HepG2 (cell line): ENCODE data around the gene SLC2A10. TPM values are rescaled to one million over a fixed set of nuclear protein-coding genes. Genes with fewer than 3 reads are reported as not detected.

ENCODE experiments used
- BCL3 ChIP-seq: sonication (generic); formaldehyde crosslinking; IDR thresholded peaks from 2 replicates; pipeline ENCODE4 v1.5.1; 2020; ENCODE audit warnings: mild to moderate bottlenecking, missing genetic modification reagents, moderate library complexity
- BCL6 ChIP-seq: IDR thresholded peaks from 2 replicates; pipeline ENCODE4 v1.6.1; 2016; ENCODE audit warnings: missing genetic modification reagents, missing compliant biosample characterization
- KDM5A ChIP-seq: fragments of 200-600 bp; sonication (generic); IDR thresholded peaks from 2 replicates; pipeline ENCODE4 v1.7.0; 2018; ENCODE audit warnings: antibody characterized with exemption, mild to moderate bottlenecking, low read length, borderline replicate concordance
- MBNL3 ChIP-seq: fragments of 250-450 bp; sonication (Bioruptor Pico); conservative IDR thresholded peaks from 2 replicates; pipeline ENCODE4 v1.8.0; 2022; ENCODE audit warnings: mild to moderate bottlenecking, inconsistent platforms
- MED1 ChIP-seq: sonication (generic); formaldehyde crosslinking; IDR thresholded peaks from 2 replicates; pipeline ENCODE4 v1.4.0; 2020; ENCODE audit warnings: missing genetic modification reagents
- MED13 ChIP-seq: sonication (generic); formaldehyde crosslinking; IDR thresholded peaks from 2 replicates; pipeline ENCODE4 v1.5.0; 2020; ENCODE audit warnings: missing genetic modification reagents
- MTA3 ChIP-seq: sonication (generic); formaldehyde crosslinking; IDR thresholded peaks from 2 replicates; pipeline ENCODE4 v1.4.0; 2020; ENCODE audit warnings: missing genetic modification reagents
- MTF1 ChIP-seq: sonication (generic); formaldehyde crosslinking; IDR thresholded peaks from 2 replicates; pipeline ENCODE4 v1.5.0; 2020; ENCODE audit warnings: missing genetic modification reagents
- NFIB ChIP-seq: sonication (generic); formaldehyde crosslinking; IDR thresholded peaks from 2 replicates; pipeline ENCODE4 v1.9.0; 2021; ENCODE audit warnings: missing genetic modification reagents, mild to moderate bottlenecking, borderline replicate concordance
- PATZ1 ChIP-seq: sonication (generic); formaldehyde crosslinking; IDR thresholded peaks from 2 replicates; pipeline ENCODE4 v1.4.0; 2020; ENCODE audit warnings: missing genetic modification reagents
- RAD21 ChIP-seq: fragments of 450-650 bp; formaldehyde crosslinking; IDR thresholded peaks from 2 replicates; pipeline ENCODE4 v1.5.0; 2020; ENCODE audit warnings: mild to moderate bottlenecking
- SCMH1 ChIP-seq: sonication (generic); formaldehyde crosslinking; IDR thresholded peaks from 2 replicates; pipeline ENCODE4 v1.9.0; 2021; ENCODE audit warnings: missing genetic modification reagents, mild to moderate bottlenecking, borderline replicate concordance
- SPEN ChIP-seq: sonication (generic); formaldehyde crosslinking; IDR thresholded peaks from 2 replicates; pipeline ENCODE4 v1.5.1; 2020; ENCODE audit warnings: low read depth, mild to moderate bottlenecking, missing genetic modification reagents
- ZFP41 ChIP-seq: sonication (generic); formaldehyde crosslinking; IDR thresholded peaks from 2 replicates; pipeline ENCODE4 v1.4.0; 2020; ENCODE audit warnings: mild to moderate bottlenecking, missing genetic modification reagents, borderline replicate concordance
- ZIK1 ChIP-seq: sonication (generic); formaldehyde crosslinking; IDR thresholded peaks from 2 replicates; pipeline ENCODE4 v1.5.0; 2020; ENCODE audit warnings: mild to moderate bottlenecking, low read depth, missing genetic modification reagents, borderline replicate concordance
- ZKSCAN8 ChIP-seq: IDR thresholded peaks from 2 replicates; pipeline ENCODE4 v1.6.1; 2016; ENCODE audit warnings: borderline replicate concordance, missing genetic modification reagents, missing compliant biosample characterization
- ZNF160 ChIP-seq: sonication (generic); formaldehyde crosslinking; IDR thresholded peaks from 2 replicates; pipeline ENCODE4 v1.8.0; 2022; ENCODE audit warnings: mild to moderate bottlenecking, inconsistent platforms, missing genetic modification reagents
- ZNF232 ChIP-seq: sonication (generic); formaldehyde crosslinking; IDR thresholded peaks from 2 replicates; pipeline ENCODE4 v1.4.0; 2020; ENCODE audit warnings: missing genetic modification reagents, borderline replicate concordance
- ZNF44 ChIP-seq: sonication (generic); formaldehyde crosslinking; IDR thresholded peaks from 2 replicates; pipeline ENCODE4 v1.5.1; 2020; ENCODE audit warnings: mild to moderate bottlenecking, missing genetic modification reagents
- polyA plus RNA-seq, 8 experiments: library from polyadenylated mRNA; depleted of rRNA in 3 of 8; stranded (reverse) in 7 of 8; unstranded in 1 of 8; fragments of >200 nt; fragmentation: Illumina TruSeq in 4 of 8; extraction: Trizol in 4 of 8; gene quantifications; 2 replicates each; pipeline versions ENCODE4 v1.2.1 to v1.2.3, GENCODE V29; 2011 to 2016; ENCODE audit warnings: low read depth in 4 of 8, missing spikeins in 1 of 8, mixed read lengths in 1 of 8; ENCODE audit not compliant: insufficient read depth in 1 of 8
- total RNA-seq, 5 experiments: library from RNA; depleted of rRNA; stranded (reverse); fragments of >200 nt; fragmentation: Illumina TruSeq; extraction: Trizol; gene quantifications; 2 replicates each; pipeline ENCODE4 v1.2.3, GENCODE V29; 2016; ENCODE audit warnings: low read depth in 1 of 5
- TF ChIP-seq, protein P1 (sequence below): sonication (generic); formaldehyde crosslinking; conservative IDR thresholded peaks from 2 replicates; pipeline ENCODE4 v1.8.0; 2022; ENCODE audit warnings: missing genetic modification reagents
- TF ChIP-seq, protein P2 (sequence below): sonication (generic); formaldehyde crosslinking; IDR thresholded peaks from 2 replicates; pipeline ENCODE4 v1.4.0; 2020; ENCODE audit warnings: missing genetic modification reagents, borderline replicate concordance
- TF ChIP-seq, protein P3 (sequence below): sonication (generic); formaldehyde crosslinking; IDR thresholded peaks from 2 replicates; pipeline ENCODE4 v1.8.1; 2023; ENCODE audit warnings: mild to moderate bottlenecking, inconsistent platforms, moderate library complexity, missing genetic modification reagents, borderline replicate concordance

Gene SLC2A10
- total and polyA plus RNA-seq, 2 of the 13 experiments (the other 11 are each of a cell fraction or from before 2014, with no cell fraction given) = 16.0 to 18.4 TPM

- TF ChIP-seq MED13 (CRISPR knock-in tag) (peak; percentile 100), PATZ1 (CRISPR knock-in tag) (peak; percentile 99), ZKSCAN8 (CRISPR knock-in tag) (peak; percentile 99), ZNF44 (peak; percentile 98), SPEN (peak; percentile 91; the same call in 1 of the 2 replicates), BCL3 (CRISPR knock-in tag) (peak; percentile 82; the same call in 1 of the 2 replicates), MTA3 (no peak), SCMH1 (CRISPR knock-in tag) (no peak), ZNF232 (peak; percentile 97; the same call in 1 of the 2 replicates), ZIK1 (peak; percentile 72; the same call in 1 of the 2 replicates), ZFP41 (CRISPR knock-in tag) (no peak), KDM5A (peak; percentile 20; the same call in 1 of the 2 replicates), BCL6 (CRISPR knock-in tag) (peak; percentile 100), NFIB (CRISPR knock-in tag) (no peak), ZNF160 (CRISPR knock-in tag) (peak; percentile 93), MTF1 (CRISPR knock-in tag) (peak; percentile 76; the same call in 1 of the 2 replicates), MBNL3 (CRISPR knock-in tag) (no peak), MED1 (CRISPR knock-in tag) (peak; percentile 100), RAD21 (CRISPR knock-in tag) (peak; percentile 71)
- TF ChIP-seq, protein P1, sequence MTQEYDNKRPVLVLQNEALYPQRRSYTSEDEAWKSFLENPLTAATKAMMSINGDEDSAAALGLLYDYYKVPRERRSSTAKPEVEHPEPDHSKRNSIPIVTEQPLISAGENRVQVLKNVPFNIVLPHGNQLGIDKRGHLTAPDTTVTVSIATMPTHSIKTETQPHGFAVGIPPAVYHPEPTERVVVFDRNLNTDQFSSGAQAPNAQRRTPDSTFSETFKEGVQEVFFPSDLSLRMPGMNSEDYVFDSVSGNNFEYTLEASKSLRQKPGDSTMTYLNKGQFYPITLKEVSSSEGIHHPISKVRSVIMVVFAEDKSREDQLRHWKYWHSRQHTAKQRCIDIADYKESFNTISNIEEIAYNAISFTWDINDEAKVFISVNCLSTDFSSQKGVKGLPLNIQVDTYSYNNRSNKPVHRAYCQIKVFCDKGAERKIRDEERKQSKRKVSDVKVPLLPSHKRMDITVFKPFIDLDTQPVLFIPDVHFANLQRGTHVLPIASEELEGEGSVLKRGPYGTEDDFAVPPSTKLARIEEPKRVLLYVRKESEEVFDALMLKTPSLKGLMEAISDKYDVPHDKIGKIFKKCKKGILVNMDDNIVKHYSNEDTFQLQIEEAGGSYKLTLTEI (CRISPR knock-in tag) = no peak
- TF ChIP-seq, protein P2, sequence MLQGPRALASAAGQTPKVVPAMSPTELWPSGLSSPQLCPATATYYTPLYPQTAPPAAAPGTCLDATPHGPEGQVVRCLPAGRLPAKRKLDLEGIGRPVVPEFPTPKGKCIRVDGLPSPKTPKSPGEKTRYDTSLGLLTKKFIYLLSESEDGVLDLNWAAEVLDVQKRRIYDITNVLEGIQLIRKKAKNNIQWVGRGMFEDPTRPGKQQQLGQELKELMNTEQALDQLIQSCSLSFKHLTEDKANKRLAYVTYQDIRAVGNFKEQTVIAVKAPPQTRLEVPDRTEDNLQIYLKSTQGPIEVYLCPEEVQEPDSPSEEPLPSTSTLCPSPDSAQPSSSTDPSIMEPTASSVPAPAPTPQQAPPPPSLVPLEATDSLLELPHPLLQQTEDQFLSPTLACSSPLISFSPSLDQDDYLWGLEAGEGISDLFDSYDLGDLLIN (CRISPR knock-in tag) = peak; percentile 79; the same call in 1 of the 2 replicates
- TF ChIP-seq, protein P3, sequence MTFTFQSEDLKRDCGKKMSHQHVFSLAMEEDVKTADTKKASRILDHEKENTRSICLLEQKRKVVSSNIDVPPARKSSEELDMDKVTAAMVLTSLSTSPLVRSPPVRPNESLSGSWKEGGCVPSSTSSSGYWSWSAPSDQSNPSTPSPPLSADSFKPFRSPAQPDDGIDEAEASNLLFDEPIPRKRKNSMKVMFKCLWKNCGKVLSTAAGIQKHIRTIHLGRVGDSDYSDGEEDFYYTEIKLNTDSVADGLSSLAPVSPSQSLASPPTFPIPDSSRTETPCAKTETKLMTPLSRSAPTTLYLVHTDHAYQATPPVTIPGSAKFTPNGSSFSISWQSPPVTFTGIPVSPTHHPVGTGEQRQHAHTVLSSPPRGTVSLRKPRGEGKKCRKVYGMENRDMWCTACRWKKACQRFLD (CRISPR knock-in tag) = peak; percentile 70; the same call in 1 of the 2 replicates
Observed at GRCh38 chr20:46666818-46667515, 42.5 kb upstream of the SLC2A10 start (continued).
